A673 (cell line): ENCODE measurements around the gene CABLES1. TPM values are rescaled to one million over a fixed set of nuclear protein-coding genes. Genes with fewer than 3 reads are reported as not detected.

Source experiments
- BruUV-seq: library from RNA; stranded (reverse); fragments of 400-500 nt; replicated peaks from 2 replicates; lab custom pipeline; 2021; lab: Mats Ljungman, UMichigan
- CTCF ChIA-PET: fragments of 300-600 bp; sonication (Branson Sonifier 250); formaldehyde crosslinking; loops from one replicate; lab custom pipeline; 2022; ENCODE audit warnings: antibody characterized with exemption; lab: Charles Lee
- POLR2A ChIA-PET: fragments of 300-600 bp; sonication (Branson Sonifier 250); formaldehyde crosslinking; loops from one replicate; lab custom pipeline; 2022; ENCODE audit warnings: antibody characterized with exemption; ENCODE audit not compliant: low non-redundant PET; lab: Charles Lee
- DNase-seq: peaks from one replicate; pipeline ENCODE4 v3.0.0-alpha.2; 2015; ENCODE audit warnings: low spot score
- H3K27ac ChIP-seq: fragments of 200-600 bp; sonication (generic); 2 replicates; pipeline ENCODE4 v1.5.1; 2016; ENCODE audit warnings: mixed run types, low read depth, mild to moderate bottlenecking, mixed read lengths, antibody characterized with exemption, low read length; ENCODE audit not compliant: poor library complexity, severe bottlenecking
- H3K27me3 ChIP-seq: fragments of 200-600 bp; sonication (generic); replicated peaks from 2 replicates; pipeline ENCODE4 v1.6.1; 2017; ENCODE audit warnings: mixed run types, low read depth, mild to moderate bottlenecking, mixed read lengths, antibody characterized with exemption, low read length; ENCODE audit not compliant: insufficient read depth, poor library complexity
- H3K36me3 ChIP-seq: fragments of 200-600 bp; sonication (generic); 2 replicates; pipeline ENCODE4 v1.6.1; 2016; ENCODE audit warnings: mixed run types, mild to moderate bottlenecking, mixed read lengths, antibody characterized with exemption, low read length; ENCODE audit not compliant: insufficient read depth, poor library complexity, severe bottlenecking
- H3K4me1 ChIP-seq: fragments of 200-600 bp; sonication (generic); 2 replicates; pipeline ENCODE4 v1.6.1; 2017; ENCODE audit warnings: mixed run types, mild to moderate bottlenecking, mixed read lengths, antibody characterized with exemption, low read length; ENCODE audit not compliant: insufficient read depth, poor library complexity, severe bottlenecking
- H3K4me3 ChIP-seq: fragments of 200-600 bp; sonication (generic); 2 replicates; pipeline ENCODE4 v1.5.1; 2016; ENCODE audit warnings: low read depth, mixed run types, mild to moderate bottlenecking, mixed read lengths, low read length; ENCODE audit not compliant: poor library complexity, severe bottlenecking
- H3K9me3 ChIP-seq: fragments of 200-600 bp; sonication (generic); 2 replicates; pipeline ENCODE4 v1.6.1; 2016; ENCODE audit warnings: mixed run types, low read depth, mild to moderate bottlenecking, mixed read lengths, antibody characterized with exemption, low read length; ENCODE audit not compliant: poor library complexity, severe bottlenecking
- CTCF ChIP-seq: fragments of 300-800, 200-600 bp; sonication (generic); conservative IDR thresholded peaks from 2 replicates; pipeline ENCODE4 v1.5.1; 2017; ENCODE audit warnings: low read depth, mild to moderate bottlenecking, antibody characterized with exemption, low read length, moderate library complexity, mixed read lengths
- EZH2 ChIP-seq: fragments of 200-600 bp; sonication (generic); IDR thresholded peaks from 2 replicates; pipeline ENCODE4 v1.6.1; 2017; ENCODE audit warnings: borderline replicate concordance, low read depth, mild to moderate bottlenecking, mixed read lengths, antibody characterized with exemption, low read length; ENCODE audit not compliant: poor library complexity, severe bottlenecking
- intact Hi-C: fragments of 100-400 bp; cut with micrococcal nuclease; formaldehyde crosslinking; loops from one replicate; pipeline ENCODE4 v1.10.0; 2022; ENCODE audit not compliant: unreplicated experiment
- total RNA-seq: library from RNA; stranded (reverse); gene quantifications from 2 replicates; pipeline ENCODE4 v1.2.3, GENCODE V29; 2021

CABLES1 gene
- total RNA-seq, 1 experiment from 2014 or later = 7.2 TPM

DNA sequence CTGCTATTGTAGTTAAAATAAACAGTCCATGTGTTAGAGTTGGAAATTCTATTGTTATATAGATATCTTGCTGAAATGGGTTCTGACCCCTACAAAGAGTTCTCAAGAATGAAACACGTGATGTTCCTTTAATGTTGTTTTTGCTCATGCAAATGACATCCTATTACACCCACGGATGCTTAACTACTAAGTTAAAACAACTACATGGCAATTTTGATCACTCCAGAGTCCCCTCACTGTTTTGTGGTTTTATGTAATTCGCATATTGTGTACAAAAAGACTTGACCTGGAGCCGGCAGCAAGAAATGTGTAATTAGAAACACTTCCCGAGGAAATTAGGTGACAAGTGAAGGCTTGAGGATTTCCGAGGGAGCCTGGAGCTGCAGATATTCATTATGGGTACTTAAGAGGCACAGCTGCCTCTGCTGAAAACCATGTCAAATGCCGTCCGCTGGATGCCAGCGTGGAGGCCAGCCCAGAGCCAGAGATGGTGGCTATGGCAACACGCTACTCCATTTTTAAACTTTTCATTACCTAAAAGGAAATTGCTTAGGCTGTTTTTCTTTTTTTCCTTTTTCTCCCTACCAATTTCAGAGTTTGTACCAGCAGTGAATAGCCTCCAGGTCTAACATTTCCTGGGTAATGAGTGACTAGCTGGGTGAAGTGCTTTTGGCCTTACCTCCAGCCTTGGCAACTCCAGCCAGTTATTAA is 21.0 kb upstream of the CABLES1 start:
- Histone ChIP-seq H3K4me3 (no peak overlapping the region), H3K27ac (no peak overlapping the region), H3K9me3 (no peaks in the 10 kb centered on the region), H3K27me3 (no peaks in the 10 kb centered on the region), H3K4me1 (peaks cover 18% of the 10 kb centered on the region), H3K36me3 (no peaks in the 10 kb centered on the region)
- no peak for TF ChIP-seq CTCF
- ChIA-PET POLR2A (no interaction called here), CTCF (interaction anchor here (1.3 kb wide), 1 partner anchor 83 kb away, joined by 4 read pairs; no protein-coding TSS in a partner anchor)
- intact Hi-C loops = no loop called here
- BruUV-seq = no TSS peak
- DNase-seq = peak; percentile 88

DNA sequence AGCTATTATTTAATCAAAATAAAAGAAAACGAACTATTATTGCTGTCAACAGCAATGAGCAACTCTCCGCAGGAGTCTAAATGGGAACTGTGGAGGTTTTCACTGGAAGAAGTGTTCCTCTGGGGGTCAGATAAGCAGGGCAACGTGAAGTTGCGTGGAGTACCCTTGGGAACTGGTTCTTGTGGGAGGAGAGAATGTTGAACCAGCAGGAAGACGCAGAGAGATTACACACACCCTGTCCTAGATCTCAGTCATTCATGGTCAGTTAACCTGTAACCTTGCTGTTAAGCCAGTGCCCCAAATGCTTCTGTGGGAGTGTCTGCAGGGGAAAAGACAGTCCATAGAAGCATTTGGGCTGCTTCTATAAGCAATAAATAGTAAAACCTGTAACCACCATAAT is 20.4 kb upstream of the CABLES1 start:
- TF ChIP-seq CTCF = no peak
- TF ChIP-seq EZH2 = no peak
- H3K4me1 ChIP-seq = peaks cover 19% of the 10 kb centered on the region
- no peak for DNase-seq
- H3K9me3 ChIP-seq = no peaks in the 10 kb centered on the region
- no peaks in the 10 kb centered on the region for H3K27me3 ChIP-seq
- H3K27ac ChIP-seq = no peak overlapping the region
- H3K4me3 ChIP-seq = no peak overlapping the region
- intact Hi-C loops = no loop called here
- CTCF ChIA-PET = interaction anchor here (1.3 kb wide), 1 partner anchor 84 kb away, joined by 4 read pairs; no protein-coding TSS in a partner anchor
- BruUV-seq = no TSS peak
- POLR2A ChIA-PET = no interaction called here
- H3K36me3 ChIP-seq = no peaks in the 10 kb centered on the region

- Histone ChIP-seq H3K27ac (no peak overlapping the region), H3K9me3 (no peaks in the 10 kb centered on the region), H3K27me3 (no peaks in the 10 kb centered on the region), H3K36me3 (no peaks in the 10 kb centered on the region), H3K4me1 (peaks cover 27% of the 10 kb centered on the region), H3K4me3 (no peak overlapping the region)
- TF ChIP-seq CTCF (no peak), EZH2 (no peak)
- ChIA-PET POLR2A (interaction anchor here (0.7 kb wide), 1 partner anchor 12 kb away, joined by 3 read pairs; no protein-coding TSS in a partner anchor), CTCF (no interaction called here)
- no TSS peak for BruUV-seq
- intact Hi-C loops = no loop called here
- DNase-seq = peak; percentile 44
Measured at GRCh38 chr18:23115683-23116096, 19.6 kb upstream of the CABLES1 start.
